GM12874 (cell line): ENCODE results near the gene CANX.

ENCODE experiments used
- TF ChIP-seq, protein P1 (sequence below): IDR thresholded peaks from 2 replicates; pipeline ENCODE4 v1.5.1; 2011; ENCODE audit warnings: low read depth, mild to moderate bottlenecking, control low read depth, low read length, moderate library complexity; ENCODE audit not compliant: insufficient read depth

Gene CANX

DNA sequence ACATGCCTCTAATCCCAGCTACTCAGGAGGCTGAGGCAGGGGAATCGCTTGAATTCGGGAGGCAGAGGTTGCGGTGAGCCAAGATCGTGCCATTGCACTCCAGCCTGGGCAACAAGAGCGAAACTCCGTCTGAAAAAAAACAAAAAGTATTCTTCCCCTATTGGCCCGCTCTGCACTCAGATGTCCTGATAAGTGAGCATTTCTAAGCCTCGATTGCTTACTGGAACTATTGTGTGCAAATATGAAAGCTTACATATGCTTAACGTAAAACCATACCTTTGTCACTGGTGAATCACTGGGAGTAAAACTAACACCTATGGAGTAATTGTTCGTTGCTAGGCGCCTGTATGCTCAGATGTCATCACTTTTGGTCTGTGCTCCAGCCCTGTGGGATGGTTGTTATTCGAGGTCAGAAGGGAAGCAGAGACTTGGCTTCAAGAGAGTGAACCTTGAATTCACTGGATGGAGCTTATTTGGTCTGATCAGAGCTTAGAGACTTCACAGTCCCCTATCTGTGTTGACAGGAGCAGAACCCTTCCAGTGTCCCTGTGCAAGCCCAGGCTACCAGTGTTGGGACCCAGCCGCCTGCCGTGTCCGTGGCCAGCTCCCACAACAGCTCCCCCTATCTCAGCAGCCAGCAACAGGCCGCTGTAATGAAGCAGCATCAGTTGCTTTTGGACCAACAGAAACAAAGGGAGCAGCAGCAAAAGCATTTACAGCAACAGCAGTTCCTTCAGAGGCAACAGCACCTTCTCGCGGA is 69.7 kb downstream of the CANX start:
- TF ChIP-seq, protein P1, sequence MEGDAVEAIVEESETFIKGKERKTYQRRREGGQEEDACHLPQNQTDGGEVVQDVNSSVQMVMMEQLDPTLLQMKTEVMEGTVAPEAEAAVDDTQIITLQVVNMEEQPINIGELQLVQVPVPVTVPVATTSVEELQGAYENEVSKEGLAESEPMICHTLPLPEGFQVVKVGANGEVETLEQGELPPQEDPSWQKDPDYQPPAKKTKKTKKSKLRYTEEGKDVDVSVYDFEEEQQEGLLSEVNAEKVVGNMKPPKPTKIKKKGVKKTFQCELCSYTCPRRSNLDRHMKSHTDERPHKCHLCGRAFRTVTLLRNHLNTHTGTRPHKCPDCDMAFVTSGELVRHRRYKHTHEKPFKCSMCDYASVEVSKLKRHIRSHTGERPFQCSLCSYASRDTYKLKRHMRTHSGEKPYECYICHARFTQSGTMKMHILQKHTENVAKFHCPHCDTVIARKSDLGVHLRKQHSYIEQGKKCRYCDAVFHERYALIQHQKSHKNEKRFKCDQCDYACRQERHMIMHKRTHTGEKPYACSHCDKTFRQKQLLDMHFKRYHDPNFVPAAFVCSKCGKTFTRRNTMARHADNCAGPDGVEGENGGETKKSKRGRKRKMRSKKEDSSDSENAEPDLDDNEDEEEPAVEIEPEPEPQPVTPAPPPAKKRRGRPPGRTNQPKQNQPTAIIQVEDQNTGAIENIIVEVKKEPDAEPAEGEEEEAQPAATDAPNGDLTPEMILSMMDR = no peak

DNA sequence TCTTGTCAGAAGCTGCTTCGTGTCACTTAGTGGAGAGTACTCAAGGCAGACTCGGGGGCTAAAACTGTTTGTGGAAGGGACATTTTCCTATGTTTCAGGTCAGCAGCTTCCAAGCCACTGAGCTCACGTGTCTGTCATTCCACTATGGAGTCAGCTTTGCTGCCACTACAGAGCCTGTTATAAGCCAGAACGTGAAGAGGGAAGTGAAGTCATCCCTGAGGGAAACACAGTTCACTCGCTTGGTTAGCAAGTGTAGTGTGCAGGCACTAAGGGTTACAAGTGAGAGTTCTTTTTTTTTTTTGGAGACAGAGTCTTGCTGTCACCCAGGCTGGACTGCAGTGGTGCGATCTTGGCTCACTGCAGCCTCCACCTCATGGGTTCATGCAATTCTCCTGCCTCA is 70.5 kb downstream of the CANX start:
- TF ChIP-seq, protein P1 = no peak

DNA sequence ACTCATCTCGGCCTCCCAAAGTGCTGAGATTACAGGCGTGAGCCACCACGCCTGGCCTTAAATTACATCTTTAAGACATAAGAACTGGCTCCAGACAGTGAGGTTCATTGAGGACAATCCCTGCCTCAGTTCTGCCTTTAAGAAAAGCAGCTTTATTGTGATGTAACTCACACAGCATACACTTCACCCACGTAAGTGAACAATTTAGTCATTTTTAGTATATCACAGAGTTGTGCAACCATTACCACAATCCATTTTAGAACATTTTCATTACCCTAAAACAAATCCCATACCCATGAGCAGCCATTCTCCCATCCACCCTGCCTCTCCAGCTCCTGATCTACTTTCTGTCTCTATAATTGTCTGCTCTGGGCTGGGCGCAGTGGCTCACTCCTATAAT is 71.0 kb downstream of the CANX start:
- TF ChIP-seq, protein P1 = no peak

DNA sequence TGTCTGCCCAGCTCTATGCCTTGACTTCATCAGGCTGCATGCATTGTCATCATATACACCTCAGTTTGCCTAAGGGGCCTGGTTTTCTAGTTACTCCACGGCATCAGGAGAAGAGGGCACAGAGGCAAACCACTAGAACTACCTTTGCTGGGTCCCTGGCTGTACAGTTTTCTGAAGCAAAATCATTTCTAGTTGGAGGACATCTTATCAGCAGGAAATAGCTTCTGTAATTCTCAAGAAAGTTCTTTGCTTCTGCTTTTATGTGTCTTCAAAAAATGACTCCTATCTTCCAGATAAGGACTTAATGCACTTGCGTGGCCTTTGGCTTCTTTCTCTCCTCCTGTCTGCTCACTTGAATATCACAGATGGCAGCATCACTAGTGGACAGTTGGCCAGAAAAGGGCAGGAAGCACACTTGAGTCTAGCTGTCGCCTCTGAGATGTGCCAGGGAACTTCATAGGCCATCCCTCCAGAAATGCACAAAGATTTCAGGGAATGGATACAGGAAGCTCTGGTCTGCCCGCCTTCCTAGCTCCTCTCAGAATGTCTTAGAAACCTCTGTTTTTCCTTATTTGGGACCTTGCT is 72.6 kb downstream of the CANX start:
- TF ChIP-seq, protein P1 = no peak

DNA sequence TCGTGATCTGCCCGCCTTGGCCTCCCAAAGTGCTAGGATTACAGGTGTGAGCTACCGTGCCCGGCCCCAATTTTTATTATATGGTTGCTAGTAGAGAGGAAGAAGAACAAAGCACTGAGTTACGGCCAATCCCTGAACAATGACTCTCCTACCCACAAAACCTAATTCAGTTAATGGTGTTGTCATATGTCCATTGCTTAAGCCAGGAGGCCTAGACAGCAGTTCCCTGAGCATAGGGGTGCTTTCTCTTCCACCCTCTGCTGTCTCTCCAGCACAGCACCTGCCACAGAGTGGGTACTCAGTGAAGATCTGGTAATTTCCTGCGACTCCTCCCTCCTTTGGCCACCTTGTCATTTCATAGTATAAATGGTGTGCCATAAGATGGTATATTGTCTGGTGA is 73.6 kb downstream of the CANX start:
- TF ChIP-seq, protein P1 = no peak

DNA sequence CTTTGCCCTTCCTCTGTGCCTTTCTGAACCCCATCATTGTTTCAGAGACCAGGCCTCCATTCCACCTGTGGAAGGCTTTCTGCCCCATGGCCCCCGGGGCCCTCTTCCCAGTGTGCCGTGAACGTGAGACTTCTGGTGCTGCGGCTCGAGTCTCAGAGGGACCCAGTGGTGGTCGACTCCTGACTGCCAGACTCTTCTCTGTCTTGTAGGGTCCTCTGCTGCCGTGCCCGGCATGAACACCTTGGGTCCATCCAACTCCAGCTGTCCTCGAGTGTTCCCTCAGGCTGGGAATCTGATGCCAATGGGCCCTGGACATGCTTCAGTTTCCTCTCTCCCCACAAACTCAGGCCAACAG is 74.9 kb downstream of the CANX start:
- TF ChIP-seq, protein P1 = no peak

DNA sequence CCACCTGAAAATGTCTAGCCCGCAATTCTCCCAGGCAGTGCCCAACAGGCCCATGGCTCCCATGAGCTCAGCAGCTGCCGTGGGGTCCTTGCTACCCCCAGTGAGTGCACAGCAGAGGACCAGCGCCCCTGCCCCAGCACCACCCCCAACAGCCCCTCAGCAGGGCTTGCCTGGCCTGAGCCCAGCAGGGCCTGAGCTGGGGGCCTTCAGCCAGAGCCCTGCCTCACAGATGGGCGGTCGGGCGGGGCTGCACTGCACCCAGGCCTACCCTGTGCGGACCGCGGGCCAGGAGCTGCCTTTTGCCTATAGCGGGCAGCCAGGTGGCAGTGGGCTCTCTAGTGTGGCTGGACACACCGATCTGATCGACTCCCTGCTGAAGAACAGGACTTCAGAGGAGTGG is 75.7 kb downstream of the CANX start:
- TF ChIP-seq, protein P1 = no peak
